Vagina (tissue), 2 donors: ENCODE measurements around the gene GSTP1. TPM values are rescaled to one million over a fixed set of nuclear protein-coding genes. Genes with fewer than 3 reads are reported as not detected.
"Not testable (repeated sequence)": the region's sequence is repeated elsewhere in the genome, so short reads cannot be mapped to it uniquely, and the experiment has no call there.

ENCODE experiments used
- DNase-seq, 2 donors: peaks; one replicate each; pipeline ENCODE4 v3.0.0-alpha.2; 2017; ENCODE audit errors: extremely low spot score in 2 of 2
- H3K27ac ChIP-seq: fragments of 200-600 bp; sonication (generic); one replicate; pipeline ENCODE4 v1.5.1; 2019
- H3K27me3 ChIP-seq: fragments of 200-600 bp; sonication (generic); one replicate; pipeline ENCODE4 v1.5.1; 2019
- H3K36me3 ChIP-seq, 2 donors: fragments of 200-600 bp; sonication (generic); one replicate each; pipeline ENCODE4 v1.5.1; 2017 to 2019
- H3K4me1 ChIP-seq: fragments of 200-600 bp; sonication (generic); one replicate; pipeline ENCODE4 v1.5.1; 2019
- H3K4me3 ChIP-seq, 2 donors: fragments of 200-600 bp; sonication (generic); 1 replicate in 1 of 2; 2 replicates in 1 of 2; pipeline ENCODE4 v1.5.1; 2016 to 2019
- H3K9me3 ChIP-seq: fragments of 200-600 bp; sonication (generic); one replicate; pipeline ENCODE4 v1.5.1; 2019
- POLR2A ChIP-seq, 2 donors: fragments of 450-650 bp; IDR thresholded peaks; one replicate each; pipeline ENCODE4 v1.6.1; 2017; ENCODE audit warnings: antibody characterized with exemption in 2 of 2, mild to moderate bottlenecking in 2 of 2, moderate library complexity in 2 of 2
- POLR2AphosphoS5 ChIP-seq, 2 donors: sonication (generic); formaldehyde crosslinking; IDR thresholded peaks; one replicate each; pipeline ENCODE4 v1.9.0; 2017; ENCODE audit warnings: antibody characterized with exemption in 2 of 2, mild to moderate bottlenecking in 2 of 2, low read depth in 1 of 2; ENCODE audit not compliant: insufficient read depth in 1 of 2
- intact Hi-C: fragments of 100-400 bp; cut with DNase I; formaldehyde crosslinking; loops from one replicate; pipeline ENCODE4 v1.15.1; 2023
- total RNA-seq: library from RNA; depleted of rRNA; stranded (reverse); fragments of >200 nt; gene quantifications from one replicate; pipeline ENCODE4 v1.2.3, GENCODE V29; 2016
- TF ChIP-seq, protein P1 (sequence below), 3 experiments: fragments of 450-650 bp in 2 of 3; fragments of 200-600 bp in 1 of 3; sonication (generic) in 1 of 3; IDR thresholded peaks; one replicate each; pipeline ENCODE4 v1.5.1; 2017 to 2019; ENCODE audit warnings: antibody characterized with exemption in 3 of 3, mild to moderate bottlenecking in 2 of 3, moderate library complexity in 2 of 3

Gene GSTP1
- total RNA-seq, 1 donor from 2014 or later = 2,739 TPM

DNA sequence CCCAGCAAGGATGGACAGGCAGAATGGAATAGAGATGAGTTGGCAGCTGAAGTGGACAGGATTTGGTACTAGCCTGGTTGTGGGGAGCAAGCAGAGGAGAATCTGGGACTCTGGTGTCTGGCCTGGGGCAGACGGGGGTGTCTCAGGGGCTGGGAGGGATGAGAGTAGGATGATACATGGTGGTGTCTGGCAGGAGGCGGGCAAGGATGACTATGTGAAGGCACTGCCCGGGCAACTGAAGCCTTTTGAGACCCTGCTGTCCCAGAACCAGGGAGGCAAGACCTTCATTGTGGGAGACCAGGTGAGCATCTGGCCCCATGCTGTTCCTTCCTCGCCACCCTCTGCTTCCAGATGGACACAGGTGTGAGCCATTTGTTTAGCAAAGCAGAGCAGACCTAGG, 2.3 kb downstream of the GSTP1 start:
- H3K4me1 ChIP-seq = peaks cover 37% of the 10 kb centered on the region
- peaks cover 0 to 29% of the 10 kb centered on the region in 2 donors for H3K36me3 ChIP-seq
- H3K27me3 ChIP-seq = no peaks in the 10 kb centered on the region
- no peak for TF ChIP-seq POLR2A (IDR thresholded peaks at IDR 0.05)
- no peak for DNase-seq
- peak overlapping the region; percentile 99 for H3K27ac ChIP-seq
- intact Hi-C loops = loop anchor here (5.0 kb wide), 1 partner anchor 79 kb away; the partner anchor contains the start of genes CDK2AP2 and PITPNM1
- no peaks in the 10 kb centered on the region for H3K9me3 ChIP-seq
- H3K4me3 ChIP-seq = no peak overlapping the region

DNA sequence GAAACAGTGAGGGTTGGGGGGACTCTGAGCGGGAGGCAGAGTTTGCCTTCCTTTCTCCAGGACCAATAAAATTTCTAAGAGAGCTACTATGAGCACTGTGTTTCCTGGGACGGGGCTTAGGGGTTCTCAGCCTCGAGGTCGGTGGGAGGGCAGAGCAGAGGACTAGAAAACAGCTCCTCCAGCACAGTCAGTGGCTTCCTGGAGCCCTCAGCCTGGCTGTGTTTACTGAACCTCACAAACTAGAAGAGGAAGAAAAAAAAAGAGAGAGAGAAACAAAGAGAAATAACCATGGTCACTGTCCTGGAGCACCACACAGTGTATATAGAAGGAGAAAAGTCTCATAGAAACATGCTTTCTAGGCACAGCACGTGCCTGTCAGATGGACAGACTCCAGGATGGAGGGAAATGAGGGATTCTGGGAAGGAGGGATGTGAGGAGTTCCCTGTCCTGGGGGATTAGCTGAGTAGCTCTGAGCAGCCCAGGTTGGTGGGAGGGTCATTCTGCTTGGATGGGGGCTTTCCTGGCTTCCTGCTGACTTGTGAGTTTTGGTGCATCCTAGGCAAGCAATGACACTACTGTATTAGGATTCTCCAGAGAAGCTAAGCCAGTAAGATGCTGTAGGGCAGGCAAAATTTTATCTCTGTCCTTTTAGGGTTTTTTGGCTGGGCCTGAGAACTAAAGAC, 3.1 kb downstream of the GSTP1 start:
- Histone ChIP-seq H3K36me3 (peaks cover 0 to 29% of the 10 kb centered on the region in 2 donors), H3K4me1 (peaks cover 37% of the 10 kb centered on the region), H3K27me3 (no peaks in the 10 kb centered on the region), H3K4me3 (no peak overlapping the region), H3K27ac (no peak overlapping the region), H3K9me3 (no peaks in the 10 kb centered on the region)
- intact Hi-C loops = loop anchor here (5.0 kb wide), 1 partner anchor 79 kb away; the partner anchor contains the start of genes CDK2AP2 and PITPNM1
- no peak for DNase-seq
- TF ChIP-seq POLR2A (IDR thresholded peaks at IDR 0.05) = no peak
- TF ChIP-seq, protein P1, sequence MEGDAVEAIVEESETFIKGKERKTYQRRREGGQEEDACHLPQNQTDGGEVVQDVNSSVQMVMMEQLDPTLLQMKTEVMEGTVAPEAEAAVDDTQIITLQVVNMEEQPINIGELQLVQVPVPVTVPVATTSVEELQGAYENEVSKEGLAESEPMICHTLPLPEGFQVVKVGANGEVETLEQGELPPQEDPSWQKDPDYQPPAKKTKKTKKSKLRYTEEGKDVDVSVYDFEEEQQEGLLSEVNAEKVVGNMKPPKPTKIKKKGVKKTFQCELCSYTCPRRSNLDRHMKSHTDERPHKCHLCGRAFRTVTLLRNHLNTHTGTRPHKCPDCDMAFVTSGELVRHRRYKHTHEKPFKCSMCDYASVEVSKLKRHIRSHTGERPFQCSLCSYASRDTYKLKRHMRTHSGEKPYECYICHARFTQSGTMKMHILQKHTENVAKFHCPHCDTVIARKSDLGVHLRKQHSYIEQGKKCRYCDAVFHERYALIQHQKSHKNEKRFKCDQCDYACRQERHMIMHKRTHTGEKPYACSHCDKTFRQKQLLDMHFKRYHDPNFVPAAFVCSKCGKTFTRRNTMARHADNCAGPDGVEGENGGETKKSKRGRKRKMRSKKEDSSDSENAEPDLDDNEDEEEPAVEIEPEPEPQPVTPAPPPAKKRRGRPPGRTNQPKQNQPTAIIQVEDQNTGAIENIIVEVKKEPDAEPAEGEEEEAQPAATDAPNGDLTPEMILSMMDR (IDR thresholded peaks at IDR 0.05) = no peak
- TF ChIP-seq POLR2AphosphoS5 (IDR thresholded peaks at IDR 0.05; ENCODE audit: insufficient read depth in 1 of 2, low read depth in 1 of 2) = no peak

DNA sequence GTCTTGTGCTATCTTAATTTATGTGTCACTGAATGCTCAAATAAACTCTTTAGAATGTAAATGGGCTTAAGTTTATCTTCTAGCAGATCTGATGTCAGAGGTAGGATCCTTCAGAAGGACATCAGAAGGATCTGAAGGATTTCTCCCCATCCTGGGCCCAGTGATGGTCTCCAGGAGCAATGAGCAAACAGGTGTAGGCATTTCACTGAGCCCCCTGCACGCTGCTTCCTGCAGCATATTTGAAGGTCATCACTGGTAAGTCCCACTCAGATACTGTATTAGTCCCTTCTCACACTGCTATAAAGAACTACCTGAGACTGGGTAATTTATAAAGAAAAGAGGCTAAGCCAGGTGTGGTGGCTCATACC, 4.5 kb downstream of the GSTP1 start:
- intact Hi-C loops = loop anchor here (5.0 kb wide), 1 partner anchor 81 kb away; the partner anchor contains the start of genes CDK2AP2 and PITPNM1

DNA sequence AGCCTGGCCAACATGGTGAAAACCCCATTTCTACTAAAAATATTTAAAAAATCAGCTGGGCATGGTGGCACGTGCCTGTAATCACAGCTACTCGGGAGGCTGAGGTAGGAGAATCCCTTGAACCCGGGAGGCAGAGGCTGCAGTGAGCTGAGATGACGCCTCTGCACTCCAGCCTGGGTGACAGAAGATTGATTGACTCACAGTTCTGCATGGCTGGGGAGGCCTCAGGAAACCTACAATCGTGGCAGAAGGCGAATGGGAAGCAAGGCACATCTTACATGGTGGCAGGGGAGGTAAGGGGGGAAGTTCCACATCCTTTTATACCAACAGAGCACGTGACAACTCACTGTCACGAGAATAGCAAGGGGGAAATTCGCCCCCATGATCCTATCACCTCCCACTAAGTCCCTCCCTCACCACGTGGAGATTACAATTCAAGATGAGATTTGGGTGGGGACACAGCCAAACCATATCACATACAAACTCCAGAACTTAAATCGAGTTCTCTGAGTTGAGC, 5.3 kb downstream of the GSTP1 start:
- intact Hi-C loops = loop anchor here (5.0 kb wide), 1 partner anchor 82 kb away; the partner anchor contains the start of genes CDK2AP2 and PITPNM1
- Histone ChIP-seq H3K36me3 (peaks cover 0 to 29% of the 10 kb centered on the region in 2 donors), H3K4me1 (peaks cover 26% of the 10 kb centered on the region)

More for the DNA sequence above, 4.5 kb downstream of the GSTP1 start:
- H3K36me3 ChIP-seq = peaks cover 0 to 29% of the 10 kb centered on the region in 2 donors
- H3K27me3 ChIP-seq = no peaks in the 10 kb centered on the region
- TF ChIP-seq, protein P1 (IDR thresholded peaks at IDR 0.05) = no peak
- TF ChIP-seq POLR2A (IDR thresholded peaks at IDR 0.05) = no peak
- TF ChIP-seq POLR2AphosphoS5 (IDR thresholded peaks at IDR 0.05; ENCODE audit: insufficient read depth in 1 of 2, low read depth in 1 of 2) = no peak
- H3K27ac ChIP-seq = no peak overlapping the region
- no peak for DNase-seq
- H3K4me3 ChIP-seq = no peak overlapping the region
- no peaks in the 10 kb centered on the region for H3K9me3 ChIP-seq
- H3K4me1 ChIP-seq = peaks cover 27% of the 10 kb centered on the region

DNA sequence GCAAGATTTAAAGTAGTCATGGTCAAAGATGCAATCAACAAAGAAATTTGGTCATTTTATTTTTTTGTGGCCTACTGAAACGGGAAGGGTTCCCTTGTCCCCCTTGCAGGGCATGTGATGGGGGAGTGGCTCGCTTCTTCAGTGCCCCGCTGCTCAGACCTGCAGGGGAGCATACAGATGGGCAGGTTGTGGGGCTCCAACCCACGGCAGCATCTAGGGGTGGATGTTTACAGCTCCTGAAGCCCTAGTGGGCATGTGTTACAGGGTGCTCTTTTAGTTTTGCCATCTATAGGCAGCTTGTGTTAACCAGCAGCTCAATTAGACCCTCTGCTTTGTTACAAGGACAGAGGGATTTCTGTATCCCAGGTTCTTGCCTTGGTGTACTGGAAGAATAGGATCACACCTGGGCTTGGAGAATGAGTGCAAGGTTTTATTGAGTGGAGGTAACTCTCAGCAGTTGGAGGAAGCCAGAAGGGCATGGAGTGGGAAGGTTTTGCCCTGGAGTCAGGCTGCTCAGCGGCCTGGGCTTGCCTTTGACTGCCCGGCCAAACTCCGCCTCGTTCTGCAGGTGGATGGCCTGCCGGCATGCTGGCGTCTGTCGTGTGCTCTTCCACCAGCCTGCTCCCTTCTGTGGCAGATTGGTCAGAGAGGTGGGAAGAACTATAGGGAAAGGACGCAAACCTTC, 9.4 kb downstream of the GSTP1 start:
- DNase-seq = no peak
- intact Hi-C loops = no loop called here

More for the DNA sequence above, 5.3 kb downstream of the GSTP1 start:
- H3K27me3 ChIP-seq, H3K4me3 ChIP-seq, DNase-seq, H3K9me3 ChIP-seq, H3K27ac ChIP-seq: not testable (repeated sequence)

More for the DNA sequence above, 9.4 kb downstream of the GSTP1 start:
- Histone ChIP-seq H3K4me3 (no peak overlapping the region), H3K9me3 (no peaks in the 10 kb centered on the region), H3K27ac (no peak overlapping the region), H3K36me3 (peaks cover 0 to 5% of the 10 kb centered on the region in 2 donors), H3K27me3 (no peaks in the 10 kb centered on the region), H3K4me1 (no peaks in the 10 kb centered on the region)
- TF ChIP-seq, protein P1 (IDR thresholded peaks at IDR 0.05) = no peak
- TF ChIP-seq POLR2AphosphoS5 (IDR thresholded peaks at IDR 0.05; ENCODE audit: insufficient read depth in 1 of 2, low read depth in 1 of 2) = no peak
